HL-60 (cell line): Measurements from ENCODE around the gene PTPRG.

Experiments
- DNase-seq, 2 experiments: peaks; one replicate each; pipeline ENCODE4 v3.0.0-alpha.2; 2010 to 2020; ENCODE audit warnings: low read depth in 1 of 2, low spot score in 1 of 2
- H3K27ac ChIP-seq: fragments of 250-450 bp; sonication (Bioruptor Pico); replicated peaks from 2 replicates; pipeline ENCODE4 v1.5.1; 2020; ENCODE audit warnings: mild to moderate bottlenecking, moderate library complexity
- H3K27me3 ChIP-seq: fragments of 250-450 bp; sonication (Bioruptor Pico); 2 replicates; pipeline ENCODE4 v1.5.1; 2021; ENCODE audit warnings: mild to moderate bottlenecking, moderate library complexity; ENCODE audit not compliant: insufficient read depth, poor library complexity, severe bottlenecking
- H3K4me3 ChIP-seq: replicated peaks from 2 replicates; pipeline ENCODE4 v1.5.1; 2011; ENCODE audit warnings: mild to moderate bottlenecking, control low read depth, low read length; ENCODE audit not compliant: insufficient read depth
- CTCF ChIP-seq: IDR thresholded peaks from one replicate; pipeline ENCODE4 v1.5.1; 2011; ENCODE audit warnings: low read length, control low read depth, inconsistent platforms; ENCODE audit not compliant: insufficient read depth
- GABPA ChIP-seq: IDR thresholded peaks from 2 replicates; pipeline ENCODE4 v1.6.1; 2012; ENCODE audit warnings: low read depth
- POLR2AphosphoS5 ChIP-seq: IDR thresholded peaks from 2 replicates; pipeline ENCODE4 v1.6.1; 2012; ENCODE audit warnings: low read depth
- REST ChIP-seq: IDR thresholded peaks from 2 replicates; pipeline ENCODE4 v1.6.1; 2012; ENCODE audit warnings: low read depth; ENCODE audit not compliant: insufficient replicate concordance
- SPI1 ChIP-seq: IDR thresholded peaks from 2 replicates; pipeline ENCODE4 v1.6.1; 2012; ENCODE audit warnings: low read depth, mild to moderate bottlenecking, borderline replicate concordance

PTPRG gene

GRCh38 chr3:62145086-62145757 lies 583.9 kb downstream of the PTPRG start:
- Histone ChIP-seq H3K4me3 (no peak overlapping the region), H3K27ac (no peak overlapping the region), H3K27me3 (peaks cover 3% of the 10 kb centered on the region)
- no peak for DNase-seq
- TF ChIP-seq REST: no peak
- no peak for TF ChIP-seq SPI1
- no peak for TF ChIP-seq GABPA
- no peak for TF ChIP-seq CTCF
- no peak for TF ChIP-seq POLR2AphosphoS5

GRCh38 chr3:62149539-62149938 lies 588.2 kb downstream of the PTPRG start:
- no peak for DNase-seq
- TF ChIP-seq CTCF (no peak), GABPA (no peak), POLR2AphosphoS5 (no peak), SPI1 (no peak), REST (no peak)
- H3K27ac ChIP-seq: no peak overlapping the region
- H3K4me3 ChIP-seq: no peak overlapping the region
- H3K27me3 ChIP-seq: peaks cover under 1% of the 10 kb centered on the region

GRCh38 chr3:62149962-62150361 lies 588.6 kb downstream of the PTPRG start:
- no peaks in the 10 kb centered on the region for H3K27me3 ChIP-seq
- no peak overlapping the region for H3K27ac ChIP-seq
- no peak overlapping the region for H3K4me3 ChIP-seq
- no peak for TF ChIP-seq GABPA
- no peak for TF ChIP-seq SPI1
- TF ChIP-seq CTCF: no peak
- TF ChIP-seq REST: no peak
- no peak for TF ChIP-seq POLR2AphosphoS5
- no peak for DNase-seq
